GM19035 (cell line): ENCODE measurements around the gene AXIN1.
"Not testable (repeated sequence)": the region's sequence is repeated elsewhere in the genome, so short reads cannot be mapped to it uniquely, and the experiment has no call there.

Source experiments
- ATAC-seq: cut with Tn5 transposase; IDR thresholded peaks from one replicate; pipeline ENCODE4 v1.9.1; 2021; ENCODE audit not compliant: unreplicated experiment

AXIN1 gene

GRCh38 chr16:270381-271255, 81.9 kb downstream of the AXIN1 start:
- ATAC-seq = no peak

GRCh38 chr16:269061-269796, 83.3 kb downstream of the AXIN1 start:
- ATAC-seq = no peak

- no peak for ATAC-seq
Observed at GRCh38 chr16:268141-269053, 84.1 kb downstream of the AXIN1 start.

- ATAC-seq = not testable (repeated sequence)
Observed at GRCh38 chr16:267562-267961, 85.0 kb downstream of the AXIN1 start.

- ATAC-seq = no peak
Observed at GRCh38 chr16:266258-267164, 86.0 kb downstream of the AXIN1 start.

- ATAC-seq = no peak
Observed at GRCh38 chr16:265711-266110, 86.8 kb downstream of the AXIN1 start.

- no peak for ATAC-seq
Observed at GRCh38 chr16:265002-265529, 87.5 kb downstream of the AXIN1 start.

- ATAC-seq = no peak
Observed at GRCh38 chr16:264440-264951, 88.0 kb downstream of the AXIN1 start.

GRCh38 chr16:263944-264343, 88.6 kb downstream of the AXIN1 start:
- no peak for ATAC-seq

- no peak for ATAC-seq
Observed at GRCh38 chr16:263182-263774, 89.2 kb downstream of the AXIN1 start.

- ATAC-seq = no peak
Observed at GRCh38 chr16:262121-262745, 90.3 kb downstream of the AXIN1 start.

- no peak for ATAC-seq
Observed at GRCh38 chr16:261031-261691, 91.4 kb downstream of the AXIN1 start.

- ATAC-seq = no peak
Observed at GRCh38 chr16:260326-260725, 92.2 kb downstream of the AXIN1 start.

- no peak for ATAC-seq
Observed at GRCh38 chr16:259814-260253, 92.7 kb downstream of the AXIN1 start.

GRCh38 chr16:259226-259625, 93.3 kb downstream of the AXIN1 start:
- ATAC-seq = no peak

GRCh38 chr16:258091-258490, 94.4 kb downstream of the AXIN1 start:
- ATAC-seq = not testable (repeated sequence)

GRCh38 chr16:255183-255582, 97.3 kb downstream of the AXIN1 start:
- no peak for ATAC-seq

GRCh38 chr16:254461-254860, 98.1 kb downstream of the AXIN1 start:
- no peak for ATAC-seq
